ENCODE measurements around the gene SHMT1.
"Not testable (repeated sequence)": the region's sequence is repeated elsewhere in the genome, so short reads cannot be mapped to it uniquely, and the experiment has no call there.

- TF ChIP-seq MAX (IDR thresholded peaks at IDR 0.05); JUND (IDR thresholded peaks at IDR 0.05); CTCF (IDR thresholded peaks at IDR 0.05; ENCODE audit: low read depth, low read length, missing input control); SP1 (IDR thresholded peaks at IDR 0.05); EGR1 (IDR thresholded peaks at IDR 0.05; ENCODE audit: low read depth in 2 of 2); FOXA1 (IDR thresholded peaks at IDR 0.05); GABPA (IDR thresholded peaks at IDR 0.05 in 1 of 2, conservative IDR thresholded peaks at IDR 0.05 in 1 of 2); YY1 (IDR thresholded peaks at IDR 0.05); ZBTB33 (IDR thresholded peaks at IDR 0.05); TAF1 (conservative IDR thresholded peaks at IDR 0.05); HNF4G (IDR thresholded peaks at IDR 0.05); RXRA (IDR thresholded peaks at IDR 0.05): not testable (repeated sequence)
Observed at GRCh38 chr17:18373181-18373580, 9.8 kb upstream of the SHMT1 start.

Data from liver (tissue), 3 donors.